HG03064 (cell line): Measurements from ENCODE around the gene ABCC6.
"Not testable (repeated sequence)": the region's sequence is repeated elsewhere in the genome, so short reads cannot be mapped to it uniquely, and the experiment has no call there.

Experiments used
- ATAC-seq: cut with Tn5 transposase; IDR thresholded peaks from one replicate; pipeline ENCODE4 v1.9.1; 2021; ENCODE audit warnings: low read depth; ENCODE audit not compliant: unreplicated experiment

Gene ABCC6

DNA sequence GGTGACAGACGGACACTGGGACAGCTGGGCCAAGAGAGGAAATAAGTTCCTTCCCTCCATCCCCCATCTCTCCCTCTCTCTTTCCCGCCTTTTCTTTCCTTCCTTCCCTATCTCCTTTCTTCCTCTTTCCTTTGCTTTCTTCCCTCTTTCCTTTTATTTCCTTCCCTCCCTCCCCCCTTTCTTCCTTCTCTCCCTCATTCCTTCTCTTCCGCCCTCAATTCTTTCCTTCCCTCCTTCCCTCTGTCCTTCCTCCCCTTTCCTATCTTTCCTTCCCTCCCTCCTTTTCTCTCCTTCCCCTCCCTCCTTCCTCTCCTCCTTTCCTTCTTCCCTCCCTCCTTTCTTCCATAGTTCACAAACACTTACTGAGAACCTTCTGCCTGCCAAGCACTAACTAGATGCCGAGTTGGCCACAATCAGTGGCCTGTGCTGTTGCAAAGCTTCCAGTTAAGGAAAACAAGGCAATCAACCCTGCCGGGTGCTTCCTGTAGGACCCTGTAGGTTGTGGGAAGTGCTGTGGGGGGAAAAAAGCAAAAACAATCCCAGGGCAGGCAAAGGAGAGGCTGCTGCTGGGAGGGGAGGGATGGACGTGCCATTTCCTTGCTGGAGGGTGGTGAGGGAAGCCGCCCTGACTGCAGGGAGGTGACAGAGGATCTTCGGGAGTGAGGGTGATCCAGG lies 31.7 kb downstream of the ABCC6 start:
- ATAC-seq: no peak

DNA sequence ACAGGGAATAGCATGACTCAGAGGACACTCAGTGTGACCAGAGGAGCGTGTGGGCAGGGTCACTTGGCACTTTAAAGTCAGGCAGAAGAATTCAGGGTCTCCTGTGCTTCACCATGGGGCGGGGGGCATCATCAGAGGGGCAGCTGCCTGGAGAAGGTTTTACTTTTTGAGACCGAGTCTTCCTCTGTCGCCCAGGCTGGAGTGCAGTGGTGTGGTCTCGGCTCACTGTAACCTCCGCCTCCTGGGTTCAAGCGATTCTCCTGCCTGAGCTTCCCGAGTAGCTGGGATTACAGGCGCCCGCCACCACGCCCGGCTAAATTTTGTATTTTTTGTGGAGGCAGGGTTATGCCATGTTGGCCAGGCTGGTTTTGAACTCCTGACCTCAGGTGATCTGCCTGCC lies 32.3 kb downstream of the ABCC6 start:
- not testable (repeated sequence) for ATAC-seq

GRCh38 chr16:16190546-16190945 lies 32.7 kb downstream of the ABCC6 start:
- ATAC-seq: no peak

- ATAC-seq: no peak
These were observed 33.5 kb downstream of the ABCC6 start for GRCh38 chr16:16189842-16190241.

- ATAC-seq: no peak
These were observed 34.5 kb downstream of the ABCC6 start for GRCh38 chr16:16188827-16189226.

GRCh38 chr16:16186820-16187219 lies 36.5 kb downstream of the ABCC6 start:
- no peak for ATAC-seq

DNA sequence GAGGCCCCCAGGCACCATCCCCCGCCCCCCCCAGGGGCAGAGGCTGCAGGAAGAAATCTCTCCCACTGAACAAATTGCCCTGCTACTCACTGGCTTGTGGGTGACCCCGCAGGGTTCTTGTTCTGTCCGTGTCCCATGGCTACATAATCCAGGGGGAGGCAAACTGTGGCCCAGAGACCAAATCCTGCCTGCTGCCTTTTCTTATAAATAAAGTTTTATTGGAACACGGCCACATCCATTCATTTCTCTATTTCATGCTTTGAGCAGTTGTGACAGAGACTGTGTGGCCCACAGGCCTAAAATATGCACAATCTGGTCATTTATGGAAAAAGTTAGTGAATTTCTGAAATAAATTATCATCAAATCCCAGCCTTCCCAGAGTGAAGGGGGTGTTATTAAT lies 38.2 kb downstream of the ABCC6 start:
- ATAC-seq: no peak

- no peak for ATAC-seq
These were observed 38.7 kb downstream of the ABCC6 start for GRCh38 chr16:16184594-16184993.

DNA sequence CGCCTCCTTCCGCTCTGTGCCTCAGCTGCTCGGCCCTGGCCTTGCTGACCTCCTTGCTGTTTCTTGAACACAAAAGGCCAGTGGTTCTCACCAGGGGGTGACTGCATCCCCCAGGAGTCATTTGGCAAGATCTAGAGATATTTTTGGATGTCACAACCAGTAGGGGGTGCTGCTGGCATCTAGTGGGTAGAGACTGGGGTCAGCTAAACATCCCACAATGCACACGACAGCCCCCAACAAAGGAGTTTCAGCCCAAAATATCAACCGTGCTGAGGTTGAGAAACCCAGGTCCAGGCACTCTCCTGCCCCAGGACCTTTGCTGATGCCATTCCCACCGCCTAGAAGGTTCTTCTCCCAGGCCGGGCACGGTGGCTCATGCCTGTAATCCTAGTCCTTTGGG lies 39.7 kb downstream of the ABCC6 start:
- ATAC-seq: no peak

- ATAC-seq: no peak
These were observed 40.4 kb downstream of the ABCC6 start for GRCh38 chr16:16182918-16183317.

- not testable (repeated sequence) for ATAC-seq
These were observed 41.5 kb downstream of the ABCC6 start for GRCh38 chr16:16181748-16182147.

DNA sequence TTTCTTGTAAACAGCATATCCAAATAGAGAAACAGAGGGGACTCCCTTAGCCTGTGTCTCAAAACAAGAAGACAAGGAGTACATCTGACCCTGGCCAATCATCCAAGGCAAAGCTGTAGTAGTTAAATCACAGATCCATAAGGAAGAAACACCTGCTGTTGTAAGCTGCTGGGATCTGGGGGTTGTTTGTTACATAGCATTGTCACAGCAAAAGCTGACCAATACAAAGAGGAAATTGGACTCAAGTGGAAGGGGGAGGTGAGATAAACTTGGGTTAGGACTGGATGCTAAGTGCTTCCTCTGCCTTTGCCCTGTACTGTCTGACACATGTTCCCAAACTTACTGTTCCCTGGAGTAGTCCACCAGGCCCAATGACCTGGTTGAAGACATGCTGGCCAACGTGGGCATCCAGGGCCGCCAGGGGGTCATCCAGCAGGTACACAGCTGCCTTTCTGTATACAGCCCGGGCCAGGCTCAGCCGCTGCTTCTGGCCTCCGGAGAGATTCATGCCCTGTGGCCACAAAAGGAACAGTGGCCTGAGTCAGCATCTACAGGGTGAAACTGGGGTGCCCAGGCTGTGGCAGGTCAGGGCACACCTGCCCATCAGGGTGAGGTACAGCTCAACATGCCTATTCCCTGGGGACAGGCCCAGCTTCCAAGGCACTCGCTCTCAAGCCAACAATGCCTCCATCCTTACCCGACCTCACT lies 44.7 kb downstream of the ABCC6 start:
- no peak for ATAC-seq

GRCh38 chr16:16176328-16176727 lies 47.0 kb downstream of the ABCC6 start:
- ATAC-seq: no peak

DNA sequence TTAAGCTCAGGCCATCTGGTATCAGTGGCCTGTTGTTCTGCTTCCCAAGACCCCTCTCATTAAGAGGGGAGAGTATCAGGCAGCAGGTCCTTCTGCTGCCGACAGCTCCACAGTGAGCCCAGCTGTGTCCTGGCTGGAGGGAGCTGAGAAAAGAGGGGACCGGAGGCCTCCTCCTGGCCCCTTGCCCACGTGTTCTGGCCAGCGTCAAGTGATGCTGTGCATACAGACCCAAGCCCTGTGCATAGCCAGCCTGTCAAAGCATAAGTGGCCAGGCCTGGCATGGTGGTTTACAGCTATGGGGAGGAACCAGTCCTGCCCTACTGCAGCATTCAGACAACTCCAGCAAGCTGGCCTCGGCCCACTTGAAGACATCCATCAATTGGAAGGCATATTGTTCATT lies 48.0 kb downstream of the ABCC6 start:
- ATAC-seq: no peak

DNA sequence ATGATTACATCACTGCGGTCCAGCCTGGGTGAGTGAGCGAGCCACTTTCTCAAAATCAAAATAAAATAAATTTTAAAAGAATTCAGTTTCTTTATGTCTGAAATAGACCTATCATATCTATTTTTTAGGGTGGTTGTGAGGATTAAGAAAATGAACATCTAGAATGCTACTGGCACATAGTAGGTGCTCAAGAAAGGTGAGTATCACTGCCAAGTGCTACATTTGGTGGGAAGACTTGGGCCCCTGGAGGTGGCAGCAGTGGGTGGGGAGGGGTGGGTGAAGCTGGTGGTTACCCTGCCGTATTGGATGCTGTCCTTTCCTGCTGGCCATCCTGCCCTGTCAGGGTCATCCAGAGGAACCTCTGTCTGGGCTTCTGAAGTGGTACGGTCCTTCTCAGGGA lies 50.3 kb downstream of the ABCC6 start:
- no peak for ATAC-seq

GRCh38 chr16:16171332-16171919 lies 51.9 kb downstream of the ABCC6 start:
- ATAC-seq: no peak

DNA sequence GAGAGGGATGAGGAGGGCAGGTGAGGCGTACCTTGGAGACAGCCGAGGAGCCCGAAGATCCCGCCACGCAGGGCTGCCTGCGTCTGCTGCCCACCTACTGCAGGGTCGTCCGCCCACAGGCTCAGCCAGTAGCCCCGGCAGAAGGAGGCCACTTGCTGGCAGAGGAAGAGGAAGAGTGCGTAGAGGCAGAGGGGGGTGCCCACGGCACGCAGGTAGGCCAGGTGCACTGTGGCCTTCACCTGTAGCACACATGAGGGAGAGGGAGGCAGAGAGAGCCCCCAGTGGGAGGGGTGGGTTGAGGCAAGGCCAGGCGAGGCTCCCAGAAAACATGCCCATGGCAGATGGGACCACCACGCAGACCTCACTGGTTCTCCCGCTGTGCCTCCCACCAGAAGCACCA lies 53.7 kb downstream of the ABCC6 start:
- no peak for ATAC-seq

GRCh38 chr16:16168431-16168830 lies 54.9 kb downstream of the ABCC6 start:
- no peak for ATAC-seq

GRCh38 chr16:16167927-16168326 lies 55.4 kb downstream of the ABCC6 start:
- no peak for ATAC-seq

GRCh38 chr16:16166949-16167348 lies 56.3 kb downstream of the ABCC6 start:
- ATAC-seq: no peak

GRCh38 chr16:16166085-16166484 lies 57.2 kb downstream of the ABCC6 start:
- ATAC-seq: no peak

- no peak for ATAC-seq
These were observed 59.1 kb downstream of the ABCC6 start for GRCh38 chr16:16164243-16164642.
